ENCODE measurements around the gene ANKS1B. TPM values are rescaled to one million over a fixed set of nuclear protein-coding genes. Genes with fewer than 3 reads are reported as not detected.

The ANKS1B gene
- total RNA-seq, 1 donor from 2014 or later = 2.3 TPM

- Mint-ChIP-seq H3K36me3 (ENCODE audit: low read depth) (no peaks in the 10 kb centered on the region), H3K4me1 (ENCODE audit: low read depth) (no peaks in the 10 kb centered on the region), H3K27ac (ENCODE audit: unreplicated experiment) (no peak overlapping the region), H3K4me3 (ENCODE audit: unreplicated experiment) (no peak overlapping the region), H3K9me3 (ENCODE audit: low read depth) (no peaks in the 10 kb centered on the region), H3K27me3 (ENCODE audit: low read depth) (peaks cover 11% of the 10 kb centered on the region)
- DNase-seq (ENCODE audit: low spot score) = no peak
- TF ChIP-seq CTCF (IDR thresholded peaks at IDR 0.05) = no peak
These were observed 849.4 kb downstream of the ANKS1B start for GRCh38 chr12:99135376-99135775.

GRCh38 chr12:99133401-99133800, 851.3 kb downstream of the ANKS1B start:
- Mint-ChIP-seq H3K27ac (ENCODE audit: unreplicated experiment) (no peak overlapping the region), H3K27me3 (ENCODE audit: low read depth) (peaks cover 6% of the 10 kb centered on the region), H3K36me3 (ENCODE audit: low read depth) (no peaks in the 10 kb centered on the region), H3K4me3 (ENCODE audit: unreplicated experiment) (no peak overlapping the region), H3K4me1 (ENCODE audit: low read depth) (no peaks in the 10 kb centered on the region), H3K9me3 (ENCODE audit: low read depth) (no peaks in the 10 kb centered on the region)
- TF ChIP-seq CTCF (IDR thresholded peaks at IDR 0.05) = no peak
- no peak for DNase-seq (ENCODE audit: low spot score)

GRCh38 chr12:99131751-99132199, 853.0 kb downstream of the ANKS1B start:
- no peaks in the 10 kb centered on the region for H3K4me1 Mint-ChIP-seq (ENCODE audit: low read depth)
- H3K4me3 Mint-ChIP-seq (ENCODE audit: unreplicated experiment) = no peak overlapping the region
- H3K9me3 Mint-ChIP-seq (ENCODE audit: low read depth) = no peaks in the 10 kb centered on the region
- H3K36me3 Mint-ChIP-seq (ENCODE audit: low read depth) = no peaks in the 10 kb centered on the region
- no peak for DNase-seq (ENCODE audit: low spot score)
- TF ChIP-seq CTCF (IDR thresholded peaks at IDR 0.05) = no peak
- H3K27ac Mint-ChIP-seq (ENCODE audit: unreplicated experiment) = no peak overlapping the region
- H3K27me3 Mint-ChIP-seq (ENCODE audit: low read depth) = peaks cover 3% of the 10 kb centered on the region

- Mint-ChIP-seq H3K4me1 (ENCODE audit: low read depth) (no peaks in the 10 kb centered on the region), H3K36me3 (ENCODE audit: low read depth) (no peaks in the 10 kb centered on the region), H3K27ac (ENCODE audit: unreplicated experiment) (no peak overlapping the region), H3K9me3 (ENCODE audit: low read depth) (no peaks in the 10 kb centered on the region), H3K4me3 (ENCODE audit: unreplicated experiment) (no peak overlapping the region), H3K27me3 (ENCODE audit: low read depth) (peaks cover 3% of the 10 kb centered on the region)
- no peak for DNase-seq (ENCODE audit: low spot score)
- TF ChIP-seq CTCF (IDR thresholded peaks at IDR 0.05) = no peak
These were observed 853.8 kb downstream of the ANKS1B start for GRCh38 chr12:99130808-99131553.

- H3K4me3 Mint-ChIP-seq (ENCODE audit: unreplicated experiment) = no peak overlapping the region
- no peaks in the 10 kb centered on the region for H3K9me3 Mint-ChIP-seq (ENCODE audit: low read depth)
- TF ChIP-seq CTCF (IDR thresholded peaks at IDR 0.05) = no peak
- H3K36me3 Mint-ChIP-seq (ENCODE audit: low read depth) = no peaks in the 10 kb centered on the region
- no peak overlapping the region for H3K27ac Mint-ChIP-seq (ENCODE audit: unreplicated experiment)
- no peaks in the 10 kb centered on the region for H3K4me1 Mint-ChIP-seq (ENCODE audit: low read depth)
- no peaks in the 10 kb centered on the region for H3K27me3 Mint-ChIP-seq (ENCODE audit: low read depth)
- no peak for DNase-seq (ENCODE audit: low spot score)
These were observed 856.4 kb downstream of the ANKS1B start for GRCh38 chr12:99128246-99128802.
